GM10248 (cell line): Measurements from ENCODE around the gene CHRNA1.

Experiments
- CTCF ChIA-PET: fragments of 300-600 bp; sonication (Branson Sonifier 250); formaldehyde crosslinking; extraction: SDS; loops from one replicate; lab custom pipeline; 2021; ENCODE audit warnings: antibody characterized with exemption; lab: Yijun Ruan, JAX
- POLR2A ChIA-PET: fragments of 350-650 bp; sonication (Branson Sonifier 250); formaldehyde crosslinking; extraction: SDS; loops from one replicate; lab custom pipeline; 2020; ENCODE audit warnings: antibody characterized with exemption; lab: Yijun Ruan, JAX
- DNase-seq: peaks from one replicate; pipeline ENCODE4 v3.0.0; 2012; ENCODE audit errors: extremely low spot score
- CTCF ChIP-seq: IDR thresholded peaks from 2 replicates; pipeline ENCODE4 v1.5.1; 2012; ENCODE audit warnings: mild to moderate bottlenecking, low read depth; ENCODE audit errors: extremely low read depth, missing control alignments, control extremely low read depth

CHRNA1 gene

GRCh38 chr2:174748948-174749347 is 15.3 kb downstream of the CHRNA1 start:
- POLR2A ChIA-PET, result no interaction called here
- CTCF ChIA-PET, result interaction anchor here (0.6 to 3.2 kb wide), 43 partner anchors 8 to 1349 kb away, joined by 3 to 42 read pairs (median 4); partner anchors contain the start of gene CHRNA1
- TF ChIP-seq CTCF, result peak; percentile 79
- DNase-seq, result peak; percentile 51

GRCh38 chr2:174745142-174745541 is 19.1 kb downstream of the CHRNA1 start:
- no peak for TF ChIP-seq CTCF
- ChIA-PET CTCF (interaction anchor here (0.7 to 1.3 kb wide), 3 partner anchors 8 to 198 kb away, joined by 3 to 6 read pairs (median 3); no protein-coding TSS in a partner anchor), POLR2A (no interaction called here)
- DNase-seq, result no peak

GRCh38 chr2:174744111-174744510 is 20.2 kb downstream of the CHRNA1 start:
- TF ChIP-seq CTCF, result no peak
- POLR2A ChIA-PET, result no interaction called here
- CTCF ChIA-PET, result interaction anchor here (1.3 kb wide), 1 partner anchor 197 kb away, joined by 3 read pairs; no protein-coding TSS in a partner anchor
- DNase-seq, result no peak

GRCh38 chr2:174740721-174741120 is 23.6 kb downstream of the CHRNA1 start:
- no peak for TF ChIP-seq CTCF
- ChIA-PET POLR2A (no interaction called here), CTCF (interaction anchor here (1.9 kb wide), 1 partner anchor 9 kb away, joined by 10 read pairs; no protein-coding TSS in a partner anchor)
- DNase-seq, result no peak

GRCh38 chr2:174738841-174739240 is 25.4 kb downstream of the CHRNA1 start:
- DNase-seq, result no peak
- POLR2A ChIA-PET, result no interaction called here
- CTCF ChIA-PET, result interaction anchor here (0.5 to 5.0 kb wide), 4 partner anchors 10 to 39 kb away, joined by 3 to 29 read pairs (median 4); no protein-coding TSS in a partner anchor
- no peak for TF ChIP-seq CTCF

GRCh38 chr2:174731546-174731945 is 32.7 kb downstream of the CHRNA1 start:
- DNase-seq, result no peak
- POLR2A ChIA-PET, result no interaction called here
- no peak for TF ChIP-seq CTCF
- CTCF ChIA-PET, result interaction anchor here (1.8 kb wide), 1 partner anchor 17 kb away, joined by 11 read pairs; no protein-coding TSS in a partner anchor
